Measurements from ENCODE around the gene ZNF688.
"Not testable (repeated sequence)": the region's sequence is repeated elsewhere in the genome, so short reads cannot be mapped to it uniquely, and the experiment has no call there.

ZNF688 gene

DNA sequence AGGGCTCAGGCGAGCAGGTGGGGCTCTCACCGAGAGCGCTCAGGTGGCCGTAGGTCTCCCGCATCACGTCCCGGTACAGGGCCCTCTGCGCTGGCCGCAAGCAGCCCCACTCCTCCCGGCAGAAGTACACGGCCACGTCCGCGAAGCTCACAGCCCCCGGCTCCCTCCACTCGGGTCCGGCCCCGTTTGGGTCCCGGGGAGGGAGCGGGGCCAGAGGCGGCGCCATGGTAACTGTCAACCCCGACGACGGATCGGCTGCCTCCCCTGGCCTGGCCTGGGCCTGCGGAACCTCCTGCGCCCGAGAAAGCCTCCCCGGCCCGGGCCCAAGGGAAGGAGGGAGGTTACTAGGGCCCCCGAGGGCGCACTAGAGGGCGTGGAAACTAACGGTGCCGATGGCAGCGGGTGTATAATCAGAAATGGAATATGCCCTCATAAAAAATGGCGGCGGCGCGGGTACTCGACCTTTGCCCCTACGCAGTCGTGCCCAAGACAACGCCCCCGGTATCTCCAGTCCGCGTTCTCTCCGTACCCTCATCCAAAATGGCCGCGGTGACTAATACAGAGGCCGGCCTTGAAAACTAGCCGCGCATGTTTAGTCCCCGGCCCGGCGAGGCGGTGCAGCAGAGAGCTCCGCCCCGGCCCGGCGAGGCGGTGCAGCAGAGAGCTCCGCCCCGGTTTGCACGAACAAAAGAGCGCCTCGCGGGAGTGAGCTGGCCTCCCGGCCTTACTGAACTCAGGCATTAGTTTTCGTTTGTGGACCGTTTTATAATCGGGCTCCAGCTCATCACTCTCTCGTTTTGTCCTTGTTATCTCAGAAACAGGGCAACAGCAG is 13.3 kb downstream of the ZNF688 start, which contains the start of gene ZNF764:
ZNF764 (minus strand) TSS at position 418 of the 832 bp plus-strand sequence; CDS start at position 226, 192 bp downstream.
- in situ Hi-C loops (cut with HindIII; ENCODE audit: low sequenced_read_pairs), result no loop called here

DNA sequence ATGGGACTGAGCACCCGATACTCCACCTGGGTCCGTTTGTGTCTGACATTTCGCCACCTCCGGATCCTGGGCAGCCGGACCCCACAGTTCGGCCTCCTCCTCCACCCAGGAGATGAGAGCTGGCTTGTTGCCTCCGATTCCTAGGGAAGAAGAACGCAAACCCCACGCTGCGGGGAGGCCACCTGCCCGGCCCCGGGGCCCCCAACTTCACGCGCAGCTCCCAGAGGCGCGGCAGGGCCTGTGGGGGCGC is 13.9 kb downstream of the ZNF688 start:
- in situ Hi-C loops (cut with HindIII; ENCODE audit: low sequenced_read_pairs), result no loop called here

DNA sequence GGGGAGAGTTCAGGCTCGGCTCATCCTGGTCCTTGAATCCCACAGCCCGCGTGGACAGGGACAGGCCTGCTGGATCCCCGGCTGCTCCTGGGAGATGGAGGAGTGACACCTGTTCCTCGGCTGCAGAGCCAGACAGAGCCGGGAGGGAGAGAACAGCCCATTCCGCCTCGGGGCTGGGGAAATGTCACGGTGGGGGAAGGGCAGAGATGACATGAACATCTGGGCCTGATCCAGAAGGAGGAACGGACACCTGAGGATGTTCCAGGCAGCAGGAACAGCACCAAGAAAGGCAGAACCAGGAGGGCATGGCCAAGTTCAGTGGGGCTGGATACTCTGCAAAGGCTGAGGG is 15.4 kb downstream of the ZNF688 start:
- in situ Hi-C loops (cut with HindIII; ENCODE audit: low sequenced_read_pairs), result no loop called here

DNA sequence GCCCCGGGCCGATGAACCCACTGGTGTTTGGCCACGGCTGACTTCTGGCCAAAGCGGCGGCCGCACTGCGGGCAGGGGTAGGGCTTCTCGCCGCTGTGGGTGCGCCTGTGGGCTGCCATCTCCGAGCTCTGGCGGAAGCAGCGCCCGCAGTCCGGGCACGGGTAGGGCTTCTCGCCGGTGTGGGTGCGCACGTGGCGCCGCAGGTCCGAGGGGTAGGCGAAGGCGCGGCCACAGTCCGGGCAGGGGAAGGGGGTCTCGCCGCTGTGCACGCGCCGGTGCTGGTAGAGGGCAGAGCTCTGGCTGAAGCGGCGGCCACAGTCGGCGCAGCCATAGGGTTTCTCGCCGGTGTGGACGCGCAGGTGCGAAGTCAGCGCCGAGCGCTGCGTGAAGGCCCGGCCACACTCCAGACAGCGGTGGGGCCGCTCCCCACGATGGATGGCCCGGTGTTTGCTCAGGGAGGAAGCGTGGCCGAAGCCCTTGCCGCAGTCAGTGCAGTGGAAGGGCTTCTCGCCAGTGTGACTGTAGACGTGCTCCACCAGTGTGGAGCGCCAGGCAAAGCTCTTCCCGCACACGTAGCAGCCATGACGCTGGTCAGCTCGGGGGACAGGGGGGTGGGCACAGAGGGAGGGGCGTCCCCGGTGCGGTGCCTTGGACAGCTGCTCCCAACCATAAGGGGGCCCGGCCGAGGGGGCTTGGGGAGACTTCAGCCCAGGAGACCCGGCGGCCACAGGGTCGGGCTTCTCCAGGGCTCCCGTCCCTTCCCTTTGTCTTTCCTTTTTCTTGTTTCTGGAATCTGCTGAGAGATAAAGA is 16.0 kb downstream of the ZNF688 start:
- in situ Hi-C loops (cut with HindIII; ENCODE audit: low sequenced_read_pairs), result no loop called here

DNA sequence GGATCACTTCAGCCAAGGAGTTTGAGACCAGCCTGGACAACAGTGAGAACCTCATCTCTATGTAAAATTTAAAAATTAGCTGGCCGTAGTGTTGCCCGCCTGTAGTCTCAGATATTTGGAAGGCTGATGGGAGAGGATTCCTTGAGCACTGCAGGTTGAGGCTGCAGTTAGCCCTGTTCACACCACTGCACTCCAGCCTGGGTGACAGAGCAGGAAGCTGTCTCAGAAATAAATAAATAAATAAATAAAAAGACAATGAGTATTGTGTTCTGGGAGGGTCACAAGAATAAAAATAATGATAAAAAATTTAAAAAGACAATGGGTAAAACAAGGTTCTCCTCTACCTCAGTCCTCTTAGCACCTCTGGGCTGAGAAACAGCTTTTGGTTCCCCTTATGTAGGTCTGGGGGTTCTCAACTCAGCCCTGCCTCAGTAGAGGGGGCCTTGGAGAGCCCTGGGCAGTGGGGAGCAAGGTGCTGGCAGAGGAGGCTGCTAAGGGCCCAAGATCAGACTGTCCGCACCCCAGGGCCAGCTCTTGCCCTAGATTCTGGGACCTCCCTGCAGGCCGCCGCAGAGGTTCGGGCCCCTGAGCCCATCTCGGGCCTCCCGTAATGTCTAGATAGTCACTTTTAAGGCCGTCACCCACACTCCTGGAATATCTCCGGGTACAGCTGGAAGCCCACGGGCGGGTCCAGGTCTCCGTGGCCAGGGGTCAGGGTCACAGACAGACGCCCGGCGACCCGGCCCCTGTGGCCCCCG is 16.8 kb downstream of the ZNF688 start:
- in situ Hi-C loops (cut with HindIII; ENCODE audit: low sequenced_read_pairs), result no loop called here

DNA sequence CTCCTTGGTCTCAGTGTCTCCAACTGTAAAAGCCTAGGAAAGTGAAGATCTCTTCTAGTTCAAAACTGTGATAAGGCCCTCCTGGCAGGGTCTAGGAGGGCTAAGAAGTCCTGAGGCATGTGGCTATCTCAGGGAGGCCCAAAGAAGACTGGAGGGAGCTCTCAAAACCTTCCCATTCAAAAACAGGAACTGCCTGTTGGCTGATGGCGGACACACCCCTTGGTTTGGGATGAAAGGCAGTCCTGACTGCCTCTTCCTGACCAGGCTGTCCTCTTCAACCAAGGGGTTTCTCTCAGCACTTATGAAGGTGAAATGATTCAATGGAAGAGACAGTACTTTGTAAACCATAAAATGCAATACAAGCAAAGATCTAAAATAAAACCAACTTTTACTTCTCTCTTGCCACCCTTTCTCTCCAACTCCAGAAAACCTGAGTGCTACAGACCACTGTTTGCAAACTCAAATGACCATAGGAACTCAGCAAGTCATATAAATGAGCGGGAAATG is 18.1 kb downstream of the ZNF688 start:
- in situ Hi-C loops (cut with HindIII; ENCODE audit: low sequenced_read_pairs), result no loop called here

DNA sequence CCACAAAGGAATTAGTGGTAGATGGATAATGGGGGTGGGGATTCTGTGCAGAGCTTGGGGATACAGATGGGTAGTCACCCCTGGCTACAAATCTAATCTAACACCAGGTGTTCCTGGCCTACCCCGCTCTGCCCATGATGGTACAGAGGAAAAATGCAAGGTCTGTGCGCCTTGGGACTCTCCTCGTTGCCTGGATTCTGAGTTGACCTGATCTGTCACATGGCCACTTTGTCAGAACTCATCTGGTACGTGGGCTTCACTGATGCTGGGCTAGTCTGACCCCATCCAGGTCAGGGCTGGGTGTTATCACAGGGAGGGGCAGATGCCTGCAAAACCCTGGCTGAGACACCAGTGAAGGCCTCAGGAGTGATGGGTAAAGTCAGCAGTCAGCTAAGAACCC is 18.6 kb downstream of the ZNF688 start:
- in situ Hi-C loops (cut with HindIII; ENCODE audit: low sequenced_read_pairs), result no loop called here

DNA sequence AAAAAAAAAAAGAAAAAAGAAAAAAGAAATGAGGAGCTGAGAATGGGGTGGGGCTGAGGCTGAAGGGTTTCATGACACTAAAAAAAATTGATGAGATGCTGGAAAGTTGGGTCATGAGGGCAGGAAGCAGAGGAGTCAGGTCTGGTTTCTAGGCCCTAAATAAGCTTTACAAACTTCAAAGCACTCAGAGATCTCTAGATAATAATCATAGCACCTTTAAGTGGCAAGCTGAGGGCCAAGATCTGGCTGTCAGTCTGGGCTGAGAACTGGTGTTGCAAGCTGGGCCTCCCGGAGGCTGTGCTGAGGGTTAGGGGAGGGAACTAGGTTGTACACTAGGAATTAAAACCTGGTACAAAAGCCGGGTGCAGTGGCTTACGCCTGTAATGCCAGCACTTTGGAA is 19.7 kb downstream of the ZNF688 start:
- in situ Hi-C loops (cut with HindIII; ENCODE audit: low sequenced_read_pairs), result no loop called here

DNA sequence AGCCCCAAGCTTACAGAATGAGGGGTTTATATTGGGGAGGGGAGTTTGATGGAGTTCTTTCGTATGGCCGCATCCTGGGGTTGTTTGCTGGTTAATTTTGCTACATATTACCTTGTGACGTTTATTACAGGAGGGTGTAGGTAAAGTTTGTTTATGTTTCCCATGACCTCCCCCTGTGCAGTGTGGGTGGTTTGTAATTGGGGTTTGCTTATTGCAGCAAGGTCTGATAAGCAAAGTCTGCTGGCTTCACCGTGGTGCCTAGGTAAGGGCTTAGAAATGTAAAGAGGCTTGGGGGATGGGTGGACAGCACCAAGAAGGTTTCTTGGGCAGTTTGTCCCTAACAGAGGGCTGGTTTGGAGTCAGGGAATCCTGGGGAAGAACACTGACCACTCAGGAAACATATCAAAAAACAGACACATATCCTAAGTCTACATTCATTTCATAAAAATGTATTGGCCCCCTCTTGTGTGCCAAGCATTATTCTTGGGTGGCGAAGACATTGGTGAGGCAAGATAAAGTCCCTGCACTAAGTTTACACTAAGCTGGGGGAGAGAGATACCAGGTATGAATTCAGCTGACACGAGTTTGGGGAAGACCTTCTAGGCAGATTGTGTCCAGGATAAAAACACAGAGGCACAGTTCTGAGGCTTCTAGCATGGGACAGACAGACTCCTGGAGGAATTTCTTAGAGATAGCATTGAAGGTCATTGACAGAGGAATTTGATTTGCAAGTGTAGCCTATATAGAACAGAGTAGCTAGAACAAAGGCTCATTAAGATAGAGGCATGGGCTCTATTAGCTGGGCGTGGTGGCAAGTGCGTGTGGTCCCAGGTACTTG is 22.9 kb downstream of the ZNF688 start:
- in situ Hi-C loops (cut with HindIII; ENCODE audit: low sequenced_read_pairs), result no loop called here

DNA sequence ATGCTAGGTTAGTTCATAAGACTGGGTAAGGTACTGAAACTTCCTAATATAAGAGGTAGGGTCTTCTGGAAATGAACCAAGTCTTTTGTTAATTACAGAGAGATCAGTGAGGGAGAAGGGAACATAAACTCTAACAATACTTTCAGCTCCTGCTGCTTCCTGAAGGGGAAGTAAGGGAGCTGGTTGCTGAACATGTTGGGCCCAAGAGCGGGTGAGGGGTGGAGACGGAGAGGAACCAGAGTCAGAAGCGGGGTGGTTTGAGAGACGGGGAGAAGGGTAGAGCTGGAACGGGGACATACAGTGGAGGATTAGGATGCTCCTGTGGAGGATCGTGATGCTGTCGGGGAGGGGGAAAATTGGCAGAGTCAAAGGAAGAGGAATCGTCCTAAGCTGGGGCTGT is 25.4 kb downstream of the ZNF688 start:
- in situ Hi-C loops (cut with HindIII; ENCODE audit: low sequenced_read_pairs), result no loop called here

DNA sequence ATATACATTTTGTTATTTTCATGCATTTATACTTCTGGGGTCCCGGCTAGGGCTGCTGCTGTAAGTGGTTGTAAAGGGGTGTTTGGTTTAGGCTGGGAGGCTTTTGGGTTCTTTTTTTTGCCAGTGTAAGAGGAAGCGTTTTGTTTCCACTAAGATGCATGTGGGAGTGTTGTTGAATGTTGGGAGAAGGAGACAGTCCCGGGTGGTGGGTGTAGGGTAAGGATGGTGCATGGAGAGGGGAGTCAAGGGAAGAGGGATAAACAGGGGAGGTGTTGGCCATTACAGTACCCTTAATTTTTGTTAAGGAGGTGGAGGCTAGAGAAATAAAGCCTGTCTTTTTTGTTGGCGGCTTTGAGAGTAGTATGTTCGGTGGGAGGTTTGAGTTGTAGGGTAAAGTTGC is 28.4 kb downstream of the ZNF688 start:
- in situ Hi-C loops (cut with HindIII; ENCODE audit: low sequenced_read_pairs), result no loop called here

DNA sequence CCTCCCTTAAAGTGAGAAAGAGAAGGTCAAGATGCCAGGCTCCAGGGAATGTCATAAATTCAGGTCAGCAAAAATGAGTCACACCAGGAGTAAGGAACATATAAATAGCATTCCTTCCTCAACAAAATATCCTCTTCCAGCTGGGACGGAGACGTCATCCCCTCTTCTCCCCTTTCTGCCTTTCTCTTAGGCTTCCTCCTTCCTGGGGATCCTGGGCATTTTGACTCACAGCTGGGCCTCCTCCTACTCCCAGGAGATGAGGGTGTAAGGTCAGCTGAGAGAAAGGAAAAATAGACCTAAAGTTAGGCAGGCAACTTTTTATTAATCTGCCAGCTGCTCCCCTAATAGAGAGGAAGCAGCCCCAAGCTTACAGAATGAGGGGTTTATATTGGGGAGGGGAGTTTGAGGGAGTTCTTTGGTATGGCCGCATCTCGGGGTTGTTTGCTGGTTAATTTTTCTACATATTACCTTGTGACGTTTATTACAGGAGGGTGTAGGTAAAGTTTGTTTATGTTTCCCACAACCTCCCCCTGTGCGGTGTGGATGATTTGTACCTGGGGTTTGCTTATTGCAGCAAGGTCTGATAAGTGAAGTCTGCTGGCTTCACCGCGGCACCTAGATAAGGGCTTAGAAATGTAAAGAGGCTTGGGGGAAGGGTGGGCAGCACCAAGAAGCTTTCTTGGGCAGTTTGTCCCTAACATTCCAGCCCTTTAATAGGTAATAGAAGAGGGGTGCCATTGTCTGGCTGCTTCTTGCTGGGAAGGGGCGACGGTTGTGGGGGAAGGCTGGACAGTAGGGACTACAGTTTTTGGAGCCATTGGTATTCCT is 29.8 kb downstream of the ZNF688 start:
- in situ Hi-C loops (cut with HindIII; ENCODE audit: low sequenced_read_pairs), result no loop called here

DNA sequence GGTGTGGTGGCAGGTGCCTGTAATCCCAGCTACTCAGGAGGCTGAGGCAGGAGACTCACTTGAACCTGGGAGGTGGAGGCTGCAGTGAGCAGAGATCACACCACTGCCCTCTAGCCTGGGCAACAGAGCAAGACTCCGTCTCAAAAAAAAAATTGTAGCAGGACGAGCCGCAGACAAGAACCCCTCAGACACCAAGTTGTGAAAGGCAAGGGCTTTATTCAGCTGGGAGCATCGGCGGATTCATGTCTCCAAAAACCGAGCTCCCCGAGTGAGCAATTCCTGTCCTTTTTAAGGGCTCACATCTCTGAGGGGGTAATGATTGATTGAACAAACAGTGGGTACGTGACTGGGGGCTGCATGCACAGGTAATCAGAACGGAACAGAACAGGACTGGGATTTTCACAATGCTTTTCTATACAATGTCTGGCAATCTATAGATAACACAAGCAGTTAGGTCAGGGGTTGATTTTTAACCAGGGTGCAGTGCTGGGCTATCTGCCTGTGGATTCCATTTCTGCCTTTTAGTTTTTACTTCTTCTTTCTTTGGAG is 30.5 kb downstream of the ZNF688 start:
- in situ Hi-C loops (cut with HindIII; ENCODE audit: low sequenced_read_pairs), result not testable (repeated sequence)

DNA sequence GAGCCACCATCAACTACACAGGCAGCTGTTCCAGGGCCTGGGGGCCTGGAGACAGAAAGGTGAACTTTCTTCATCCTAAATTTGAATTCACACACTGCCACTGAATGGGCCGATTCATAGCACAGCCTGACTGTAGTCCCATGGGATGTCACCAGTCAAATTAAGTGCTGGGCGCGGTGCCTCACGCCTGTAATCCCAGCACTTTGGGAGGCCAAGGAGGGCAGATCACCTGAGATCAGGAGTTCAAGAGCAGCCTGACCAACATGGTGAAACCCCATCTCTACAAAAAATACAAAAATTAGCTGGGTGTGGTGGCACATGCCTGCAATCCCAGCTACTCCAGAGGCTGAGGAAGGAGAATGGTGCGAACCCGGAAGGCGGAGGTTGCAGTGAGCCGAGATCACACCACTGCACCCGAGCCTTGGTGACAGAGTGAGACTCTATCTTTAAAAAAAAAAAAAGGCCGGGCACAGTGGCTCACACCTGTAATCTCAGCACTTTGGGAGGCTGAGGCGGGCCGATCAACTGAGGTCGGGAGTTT is 31.5 kb downstream of the ZNF688 start:
- in situ Hi-C loops (cut with HindIII; ENCODE audit: low sequenced_read_pairs), result not testable (repeated sequence)

DNA sequence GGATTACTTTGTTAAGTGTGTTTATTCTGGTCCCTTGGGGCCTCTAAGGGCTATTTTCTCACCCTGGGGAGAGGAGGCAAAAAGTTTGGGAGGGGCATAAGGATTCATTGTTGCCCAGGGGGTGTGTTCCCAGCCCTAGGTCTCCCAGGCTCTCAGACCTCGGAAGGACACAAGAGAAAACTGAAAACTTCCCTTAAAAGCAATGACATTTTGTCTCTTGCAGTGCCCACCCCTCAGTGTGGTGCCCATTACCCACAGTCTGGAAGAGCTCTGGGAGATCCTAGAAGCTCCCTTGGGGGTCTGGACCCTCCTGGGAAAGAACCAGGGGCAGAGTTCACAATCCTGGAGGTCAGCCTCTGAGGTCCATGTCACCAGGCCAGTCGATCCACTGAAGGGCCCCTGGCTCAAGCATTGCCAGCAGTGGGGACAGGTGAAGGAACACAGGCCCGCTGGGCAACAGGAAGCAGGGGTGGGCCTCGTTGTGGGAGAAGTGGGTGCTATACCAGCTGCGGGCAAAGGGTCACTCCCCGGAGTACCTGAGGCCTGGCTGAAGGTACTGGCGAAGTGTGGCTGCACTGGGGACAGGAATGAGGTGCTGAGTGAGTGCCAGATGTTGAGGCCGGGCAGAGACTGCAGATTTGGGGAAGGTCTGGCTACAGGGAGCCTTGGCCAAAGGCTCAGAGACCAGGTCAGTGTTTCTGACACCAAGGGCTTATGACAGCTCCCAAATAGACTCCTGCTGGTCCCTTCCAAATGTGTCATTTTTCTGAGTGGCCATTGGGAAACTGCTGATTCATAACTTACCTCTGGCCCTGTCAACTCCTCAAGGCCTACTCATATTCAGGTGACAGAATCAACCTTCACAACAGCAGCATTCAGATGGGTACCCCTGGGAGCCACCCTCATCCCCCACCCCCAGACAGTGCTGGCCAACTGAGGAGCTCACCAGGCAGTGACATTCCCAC is 32.2 kb downstream of the ZNF688 start:
- in situ Hi-C loops (cut with HindIII; ENCODE audit: low sequenced_read_pairs), result no loop called here

DNA sequence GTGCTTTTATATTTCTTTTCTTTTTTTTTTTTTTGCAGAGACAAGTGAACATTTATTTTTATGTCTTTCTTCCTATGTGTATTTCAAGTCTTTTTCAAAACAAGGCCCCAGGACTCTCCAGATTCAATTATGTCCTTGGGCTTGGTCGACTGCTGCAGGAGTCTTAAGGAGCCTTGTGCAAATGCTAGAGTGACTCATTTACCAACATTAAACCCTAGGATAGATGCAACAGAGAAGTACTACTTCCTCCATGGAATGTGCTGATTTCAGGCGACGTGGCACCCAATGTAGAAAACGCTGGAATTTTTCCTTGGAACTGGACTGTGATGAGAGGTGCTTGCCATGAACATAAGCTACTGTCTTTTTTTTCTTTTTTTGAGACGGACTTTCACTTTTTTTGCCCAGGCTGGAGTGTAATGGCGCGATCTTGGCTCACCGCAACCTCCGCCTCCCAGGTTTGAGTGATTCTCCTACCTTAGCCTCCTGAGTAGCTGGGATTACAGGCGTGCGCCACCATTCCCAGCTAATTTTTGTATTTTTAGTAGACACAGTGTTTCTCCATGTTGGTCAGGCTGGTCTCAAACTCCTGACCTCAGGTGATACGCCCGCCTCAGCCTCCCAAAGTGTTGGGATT is 35.0 kb downstream of the ZNF688 start:
- in situ Hi-C loops (cut with HindIII; ENCODE audit: low sequenced_read_pairs), result not testable (repeated sequence)

DNA sequence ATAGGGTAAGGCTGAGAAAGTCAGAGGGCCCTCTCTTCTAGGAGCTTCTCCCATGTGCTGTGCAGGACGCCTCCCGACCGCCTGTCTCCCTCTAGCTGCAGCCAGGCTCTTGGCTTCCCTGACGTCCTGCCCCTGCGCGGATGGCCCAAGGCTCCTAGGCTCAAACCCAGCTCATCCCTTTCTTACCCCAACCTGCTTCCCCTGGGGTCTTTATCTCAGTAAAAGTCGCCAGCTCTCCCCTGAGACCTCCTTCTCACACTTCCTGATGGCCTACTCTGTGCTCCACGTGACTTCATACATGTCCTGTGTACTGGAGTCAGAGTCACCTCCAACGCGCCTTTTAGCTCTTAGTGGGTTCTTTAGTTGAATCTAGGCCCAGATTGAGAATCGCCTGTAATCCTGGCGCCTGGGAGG is 35.7 kb downstream of the ZNF688 start:
- in situ Hi-C loops (cut with HindIII; ENCODE audit: low sequenced_read_pairs), result no loop called here

Measured in DLD1 (cell line).